A673 (cell line): ENCODE data around the gene HMGXB4.

Experiments
- CTCF ChIP-seq: fragments of 300-800, 200-600 bp; sonication (generic); conservative IDR thresholded peaks from 2 replicates; pipeline ENCODE4 v1.5.1; 2017; ENCODE audit warnings: low read depth, mild to moderate bottlenecking, antibody characterized with exemption, low read length, moderate library complexity, mixed read lengths
- EZH2 ChIP-seq: fragments of 200-600 bp; sonication (generic); IDR thresholded peaks from 2 replicates; pipeline ENCODE4 v1.6.1; 2017; ENCODE audit warnings: borderline replicate concordance, low read depth, mild to moderate bottlenecking, mixed read lengths, antibody characterized with exemption, low read length; ENCODE audit not compliant: poor library complexity, severe bottlenecking

- TF ChIP-seq CTCF (no peak), EZH2 (no peak)
Measured at GRCh38 chr22:35229865-35230264, 27.4 kb upstream of the HMGXB4 start.
